Measurements from ENCODE around the gene HIRA. TPM values are rescaled to one million over a fixed set of nuclear protein-coding genes. Genes with fewer than 3 reads are reported as not detected.

The HIRA gene
- total and polyA plus RNA-seq, 9 of the 15 experiments (the other 6 are each of a cell fraction or from before 2014, with no cell fraction given) = 0.96 to 132 (median 58.4) TPM

DNA sequence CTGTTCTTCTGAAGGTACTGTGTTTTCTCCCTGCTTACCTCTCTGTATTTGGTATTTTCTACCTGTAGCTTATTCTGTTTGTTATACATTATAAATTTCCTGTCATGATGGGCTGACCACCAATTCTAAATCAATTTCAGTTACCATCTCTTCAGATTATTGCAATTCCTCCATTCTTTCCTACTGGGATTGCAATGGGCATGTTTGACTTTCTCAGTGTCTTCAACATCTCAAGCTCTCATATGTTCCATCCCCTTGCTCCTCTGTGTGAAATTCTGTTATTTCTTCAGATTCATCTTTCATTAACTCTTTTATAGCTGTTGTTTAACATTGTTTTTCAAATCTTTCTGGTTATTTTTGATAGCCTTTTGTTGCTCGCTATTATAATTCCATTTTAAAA is 31.5 kb upstream of the HIRA start (continued):
- no peak for TF ChIP-seq PTTG1 (tag; IDR thresholded peaks at IDR 0.05; ENCODE audit: low read depth)
- no peak for TF ChIP-seq ESRRA (IDR thresholded peaks at IDR 0.05; ENCODE audit: borderline replicate concordance, low read depth)
- no peak for TF ChIP-seq ZNF431 (CRISPR knock-in tag; IDR thresholded peaks at IDR 0.05)

DNA sequence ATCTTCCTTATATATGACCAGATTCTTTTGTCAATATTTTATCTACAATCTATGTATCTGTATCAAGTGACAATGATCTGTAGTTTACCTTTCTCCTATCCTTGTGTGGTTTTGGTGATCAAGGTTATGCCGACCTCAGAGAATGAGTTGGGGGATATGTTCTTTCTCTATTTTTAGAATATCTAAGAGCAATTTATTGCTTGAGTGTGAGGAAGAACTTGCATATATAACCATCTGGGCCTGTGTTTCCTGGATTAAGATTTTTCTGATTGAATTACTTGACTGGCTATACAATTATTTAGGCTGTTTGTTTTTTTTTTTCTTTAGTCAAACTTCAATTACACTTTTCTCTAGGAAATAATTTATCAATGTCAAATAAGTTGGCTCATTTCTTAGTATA is 30.0 kb upstream of the HIRA start:
- H2AFZ ChIP-seq (ENCODE audit: low read depth, low read length) = no peak overlapping the region
- no peak overlapping the region for H3K9ac ChIP-seq (ENCODE audit: insufficient read depth in 1 of 2, low read depth in 2 of 2, low read length in 2 of 2)
- no peak overlapping the region for H3K27ac ChIP-seq (ENCODE audit: extremely low read depth, low read depth, low read length)
- 0 out of 2 replicates have a peak, but pooled peaks cover 3% of the 10 kb centered on the region for H4K20me1 ChIP-seq (replicated peaks; ENCODE audit: control insufficient read depth, insufficient read depth, low read length)
- FAIRE-seq (no peak), ATAC-seq (no peak), DNase-seq (ENCODE audit: extremely low read depth in 1 of 4, low spot score in 3 of 4) (no peak)
- whole genome bisulfite sequencing (ENCODE audit: insufficient coverage, low coverage, missing lambda C conversion rate) = 87% methylated on average over 1 of the region's 1 CpG
- no peaks in the 10 kb centered on the region for H3K79me2 ChIP-seq (ENCODE audit: control insufficient read depth, insufficient read depth, low read length)
- H3K9me1 ChIP-seq (ENCODE audit: control insufficient read depth, insufficient read depth, low read length) = no peaks in the 10 kb centered on the region
- ChIA-PET POLR2A (interaction anchor here (0.7 to 13.6 kb wide), 8 partner anchors 8 to 284 kb away, joined by 3 to 148 read pairs (median 26); partner anchors contain the start of genes C22orf39, CDC45, SLC25A1 and UFD1), CTCF (ENCODE audit: low intra/inter-chr PET ratio) (no interaction called here)
- intact Hi-C loops (cut with micrococcal nuclease) = no loop called here
- no peak overlapping the region for H3K4me3 ChIP-seq
- H3K4me2 ChIP-seq (ENCODE audit: insufficient read depth, low read length) = no peak overlapping the region
- H3K4me1 ChIP-seq (replicated peaks in 1 of 2; ENCODE audit: control insufficient read depth in 2 of 2, insufficient read depth in 2 of 2, low read length in 2 of 2) = no peaks in the 10 kb centered on the region
- no peak for TF ChIP-seq MTA3 (IDR thresholded peaks at IDR 0.05; ENCODE audit: borderline replicate concordance)
- no peak for TF ChIP-seq MYNN (IDR thresholded peaks at IDR 0.05)
- TF ChIP-seq MYNN (CRISPR knock-in tag; IDR thresholded peaks at IDR 0.05) = no peak
- no peak for TF ChIP-seq CCAR2 (IDR thresholded peaks at IDR 0.05; ENCODE audit: low read depth, low read length)
- 0 out of 2 replicates have a peak, but pooled peaks have one; percentile 3 for TF ChIP-seq SUPT5H (IDR thresholded peaks at IDR 0.05)
- no peak for TF ChIP-seq HEY1 (CRISPR knock-in tag; IDR thresholded peaks at IDR 0.05; ENCODE audit: borderline replicate concordance)
- no peak for TF ChIP-seq BMI1 (IDR thresholded peaks at IDR 0.05; ENCODE audit: low read length)
- TF ChIP-seq ZFX (CRISPR knock-in tag; IDR thresholded peaks at IDR 0.05) = no peak
- TF ChIP-seq ZFPM2 (CRISPR knock-in tag; IDR thresholded peaks at IDR 0.05) = no peak
- peak; percentile 58 for TF ChIP-seq POLR2H (tag; IDR thresholded peaks at IDR 0.05; ENCODE audit: low read depth)
- TF ChIP-seq, protein P1, sequence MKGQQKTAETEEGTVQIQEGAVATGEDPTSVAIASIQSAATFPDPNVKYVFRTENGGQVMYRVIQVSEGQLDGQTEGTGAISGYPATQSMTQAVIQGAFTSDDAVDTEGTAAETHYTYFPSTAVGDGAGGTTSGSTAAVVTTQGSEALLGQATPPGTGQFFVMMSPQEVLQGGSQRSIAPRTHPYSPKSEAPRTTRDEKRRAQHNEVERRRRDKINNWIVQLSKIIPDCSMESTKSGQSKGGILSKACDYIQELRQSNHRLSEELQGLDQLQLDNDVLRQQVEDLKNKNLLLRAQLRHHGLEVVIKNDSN (CRISPR knock-in tag; IDR thresholded peaks at IDR 0.05) = no peak
- TF ChIP-seq DPF2 (IDR thresholded peaks at IDR 0.05) = no peak
- TF ChIP-seq HOXB6 (CRISPR knock-in tag; IDR thresholded peaks at IDR 0.05; ENCODE audit: borderline replicate concordance) = 0 out of 2 replicates have a peak, but pooled peaks have one; percentile 51
- TF ChIP-seq ZNF253 (CRISPR knock-in tag; conservative IDR thresholded peaks at IDR 0.05) = 0 out of 2 replicates have a peak, but pooled peaks have one; percentile 66
- TF ChIP-seq, protein P2, sequence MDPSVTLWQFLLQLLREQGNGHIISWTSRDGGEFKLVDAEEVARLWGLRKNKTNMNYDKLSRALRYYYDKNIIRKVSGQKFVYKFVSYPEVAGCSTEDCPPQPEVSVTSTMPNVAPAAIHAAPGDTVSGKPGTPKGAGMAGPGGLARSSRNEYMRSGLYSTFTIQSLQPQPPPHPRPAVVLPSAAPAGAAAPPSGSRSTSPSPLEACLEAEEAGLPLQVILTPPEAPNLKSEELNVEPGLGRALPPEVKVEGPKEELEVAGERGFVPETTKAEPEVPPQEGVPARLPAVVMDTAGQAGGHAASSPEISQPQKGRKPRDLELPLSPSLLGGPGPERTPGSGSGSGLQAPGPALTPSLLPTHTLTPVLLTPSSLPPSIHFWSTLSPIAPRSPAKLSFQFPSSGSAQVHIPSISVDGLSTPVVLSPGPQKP (CRISPR knock-in tag; IDR thresholded peaks at IDR 0.05) = no peak
- TF ChIP-seq ZNF408 (CRISPR knock-in tag; IDR thresholded peaks at IDR 0.05; ENCODE audit: low read depth) = no peak
- no peak for TF ChIP-seq TAF7 (tag; IDR thresholded peaks at IDR 0.05)
- TF ChIP-seq FOXK1 (CRISPR knock-in tag; IDR thresholded peaks at IDR 0.05; ENCODE audit: borderline replicate concordance) = no peak
- TF ChIP-seq EGR1 (conservative IDR thresholded peaks at IDR 0.05) = no peak
- TF ChIP-seq RBM17 (IDR thresholded peaks at IDR 0.05; ENCODE audit: borderline replicate concordance, low read depth, low read length) = no peak
- no peak for TF ChIP-seq ZNF121 (CRISPR knock-in tag; conservative IDR thresholded peaks at IDR 0.05)
- TF ChIP-seq HDAC2 (IDR thresholded peaks at IDR 0.05) = no peak
- in situ Hi-C loops (cut with MboI) = no loop called here
- BruUV-seq (replicated peaks) = no TSS peak
- peaks cover 96% of the 10 kb centered on the region for H3K36me3 ChIP-seq (ENCODE audit: control insufficient read depth, insufficient read depth, low read length)
- no peaks in the 10 kb centered on the region for H3K9me3 ChIP-seq (replicated peaks; ENCODE audit: control insufficient read depth, insufficient read depth, low read depth, low read length)
- H3K27me3 ChIP-seq (ENCODE audit: control insufficient read depth in 2 of 2, insufficient read depth in 2 of 2, low read length in 2 of 2) = no peaks in the 10 kb centered on the region
